Endothelial cell of umbilical vein (primary cell): Measurements from ENCODE around the gene PHC2. TPM values are rescaled to one million over a fixed set of nuclear protein-coding genes. Genes with fewer than 3 reads are reported as not detected.

Source experiments
- BruUV-seq: library from RNA; stranded (reverse); fragments of 400-500 nt; replicated peaks from 2 replicates; lab custom pipeline; 2021; lab: Mats Ljungman, UMichigan
- CTCF ChIA-PET: fragments of 300-600, 350-600 bp; sonication (Branson Sonifier 250); formaldehyde crosslinking; loops from one replicate; lab custom pipeline; 2021; ENCODE audit warnings: antibody characterized with exemption, inconsistent platforms; lab: Charles Lee
- POLR2A ChIA-PET: fragments of 300-600, 350-600 bp; sonication (Branson Sonifier 250); formaldehyde crosslinking; loops from one replicate; lab custom pipeline; 2021; ENCODE audit warnings: antibody characterized with exemption, inconsistent platforms; lab: Charles Lee
- DNase-seq: peaks from one replicate; pipeline ENCODE4 v3.0.0-alpha.2; 2011; ENCODE audit warnings: low read depth, low spot score
- FAIRE-seq: peaks from 2 replicates; lab custom pipeline; 2011; peaks lifted over from hg19 to GRCh38; lab: Jason Lieb, UNC
- H2AFZ ChIP-seq: 2 replicates; pipeline ENCODE4 v1.6.0; 2012; ENCODE audit warnings: low read depth, low read length, control low read depth, inconsistent platforms
- H3K27ac ChIP-seq: 2 replicates; pipeline ENCODE4 v1.5.1; 2011; ENCODE audit warnings: low read depth, mild to moderate bottlenecking, control low read depth, low read length, moderate library complexity; ENCODE audit not compliant: insufficient read depth
- H3K27me3 ChIP-seq, 2 experiments: 2 replicates each; pipeline versions ENCODE4 v1.6.0 to v1.6.1; 2011; ENCODE audit warnings: low read length in 2 of 2, mixed read lengths in 1 of 2; ENCODE audit not compliant: control insufficient read depth in 2 of 2, insufficient read depth in 2 of 2
- H3K36me3 ChIP-seq, 2 experiments: 2 replicates in 1 of 2; 3 replicates in 1 of 2; pipeline ENCODE4 v1.5.1; 2011; ENCODE audit warnings: low read length in 2 of 2, mild to moderate bottlenecking in 1 of 2, moderate library complexity in 1 of 2; ENCODE audit not compliant: control insufficient read depth in 2 of 2, insufficient read depth in 2 of 2; ENCODE audit errors: extremely low read depth in 1 of 2
- H3K4me1 ChIP-seq: 3 replicates; pipeline ENCODE4 v1.5.1; 2011; ENCODE audit warnings: mild to moderate bottlenecking, low read length; ENCODE audit not compliant: control insufficient read depth, insufficient read depth; ENCODE audit errors: extremely low read depth
- H3K4me2 ChIP-seq: 2 replicates; pipeline ENCODE4 v1.6.1; 2011; ENCODE audit warnings: low read length, control low read depth, mixed read lengths; ENCODE audit not compliant: insufficient read depth
- H3K4me3 ChIP-seq, 3 experiments: fragments of 200-600 bp in 1 of 3; sonication (generic), shearing (Covaris generic) in 1 of 3; replicated peaks in 1 of 3; 2 replicates each; pipeline ENCODE4 v1.5.1; 2011 to 2016; ENCODE audit warnings: control low read depth in 3 of 3, low read length in 3 of 3, mild to moderate bottlenecking in 2 of 3, inconsistent platforms in 1 of 3, low read depth in 1 of 3, moderate library complexity in 1 of 3; ENCODE audit not compliant: insufficient read depth in 1 of 3
- H3K79me2 ChIP-seq: 2 replicates; pipeline ENCODE4 v1.6.0; 2012; ENCODE audit warnings: low read length, inconsistent platforms; ENCODE audit not compliant: control insufficient read depth, insufficient read depth
- H3K9ac ChIP-seq: replicated peaks from 2 replicates; pipeline ENCODE3; 2011; ENCODE audit warnings: low read length, control low read depth; ENCODE audit not compliant: insufficient read depth; ENCODE audit errors: extremely low read depth
- H3K9me1 ChIP-seq: replicated peaks from 3 replicates; pipeline ENCODE4 v1.6.0; 2011; ENCODE audit warnings: mild to moderate bottlenecking, low read length; ENCODE audit not compliant: control insufficient read depth, insufficient read depth; ENCODE audit errors: extremely low read depth
- H3K9me3 ChIP-seq: replicated peaks from 2 replicates; pipeline ENCODE4 v1.5.1; 2012; ENCODE audit warnings: low read length, inconsistent platforms; ENCODE audit not compliant: control insufficient read depth, insufficient read depth
- H4K20me1 ChIP-seq: replicated peaks from 2 replicates; pipeline ENCODE3; 2011; ENCODE audit warnings: mild to moderate bottlenecking, low read length; ENCODE audit not compliant: control insufficient read depth, insufficient read depth; ENCODE audit errors: extremely low read depth
- EZH2 ChIP-seq: IDR thresholded peaks from 2 replicates; pipeline ENCODE4 v1.6.1; 2012; ENCODE audit warnings: borderline replicate concordance, low read depth, mild to moderate bottlenecking, moderate library complexity, low read length, inconsistent platforms; ENCODE audit not compliant: severe bottlenecking
- FOS ChIP-seq: IDR thresholded peaks from 2 replicates; pipeline ENCODE4 v1.6.1; 2011; ENCODE audit warnings: mild to moderate bottlenecking, low read length, moderate library complexity, borderline replicate concordance; ENCODE audit not compliant: insufficient read depth
- GATA2 ChIP-seq: IDR thresholded peaks from 2 replicates; pipeline ENCODE4 v1.7.0; 2011; ENCODE audit warnings: low read depth, mild to moderate bottlenecking, moderate library complexity, mixed read lengths, low read length; ENCODE audit not compliant: insufficient read length, insufficient read depth
- JUN ChIP-seq: IDR thresholded peaks from 2 replicates; pipeline ENCODE4 v1.6.1; 2011; ENCODE audit warnings: borderline replicate concordance, low read depth; ENCODE audit not compliant: insufficient read length, insufficient read depth
- MAX ChIP-seq: IDR thresholded peaks from 2 replicates; pipeline ENCODE4 v1.6.1; 2011; ENCODE audit not compliant: insufficient read depth, insufficient read length
- MYC ChIP-seq: IDR thresholded peaks from one replicate; pipeline ENCODE4 v1.6.1; 2011; ENCODE audit warnings: mild to moderate bottlenecking, low read depth, low read length
- POLR2A ChIP-seq: IDR thresholded peaks from 2 replicates; pipeline ENCODE4 v1.6.1; 2012; ENCODE audit warnings: low read depth, mild to moderate bottlenecking, control low read depth, low read length
- POLR2AphosphoS5 ChIP-seq: IDR thresholded peaks from 2 replicates; pipeline ENCODE4 v1.6.1; 2012; ENCODE audit warnings: low read depth, mild to moderate bottlenecking, control low read depth, low read length, moderate library complexity; ENCODE audit not compliant: insufficient read depth
- dilution Hi-C: fragments of 300-500 bp; cut with MboI; formaldehyde crosslinking; loops from one replicate; pipeline ENCODE4 v1.15.0; 2019; ENCODE audit warnings: low sequenced_read_pairs; ENCODE audit not compliant: extremely low pct_ligation_motif_present
- intact Hi-C: fragments of 100-400 bp; cut with micrococcal nuclease; formaldehyde crosslinking; loops from one replicate; pipeline ENCODE4 v1.10.0; 2022
- polyA plus RNA-seq, 4 experiments: library from polyadenylated mRNA; depleted of rRNA in 3 of 4; stranded (reverse) in 3 of 4; unstranded in 1 of 4; fragments of >200 nt; gene quantifications; 2 replicates each; pipeline versions ENCODE4 v1.2.1 to v1.2.3, GENCODE V29; 2011 to 2012; ENCODE audit warnings: missing spikeins in 1 of 4
- total RNA-seq: library from RNA; stranded (reverse); gene quantifications from 2 replicates; pipeline ENCODE4 v1.2.3, GENCODE V29; 2021
- TF ChIP-seq, protein P1 (sequence below), 2 donors: IDR thresholded peaks; 1 replicate in 1 of 2; 2 replicates in 1 of 2; pipeline ENCODE4 v1.5.1; 2011; ENCODE audit warnings: low read length in 2 of 2, mild to moderate bottlenecking in 2 of 2, moderate library complexity in 2 of 2, control low read depth in 1 of 2, inconsistent platforms in 1 of 2, low read depth in 1 of 2; ENCODE audit not compliant: insufficient read depth in 1 of 2; ENCODE audit errors: extremely low read depth in 1 of 2

PHC2 gene
- total and polyA plus RNA-seq, 2 donors (not counting 3 experiments of a cell fraction or from before 2014, with no cell fraction given), result 65.6 to 79.0 TPM

DNA sequence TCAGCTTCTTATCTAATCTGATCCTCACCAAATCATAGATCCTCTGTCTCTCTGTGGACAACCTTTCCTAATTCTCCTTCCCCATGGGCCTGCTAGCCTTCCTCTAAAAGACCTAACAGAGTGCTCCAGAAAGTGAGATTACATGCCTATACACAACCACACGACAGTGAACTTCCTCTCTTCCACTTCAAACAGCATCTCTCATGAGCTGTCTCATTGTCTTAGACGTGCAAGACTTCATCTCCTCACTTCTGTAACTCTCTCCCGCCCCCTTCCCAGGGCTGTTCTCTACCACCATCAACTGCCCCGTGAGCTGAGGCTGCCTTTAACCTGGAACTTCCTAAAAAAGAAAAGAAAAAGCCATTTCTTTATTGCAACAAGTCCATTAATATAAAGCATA, 95.9 kb downstream of the PHC2 start:
- DNase-seq (no peak), FAIRE-seq (no peak)
- Histone ChIP-seq H3K9me1 (no peaks in the 10 kb centered on the region), H3K9ac (no peak overlapping the region), H2AFZ (no peak overlapping the region), H3K27ac (no peak overlapping the region), H3K4me3 (no peak overlapping the region), H4K20me1 (peaks cover under 1% of the 10 kb centered on the region), H3K4me2 (no peak overlapping the region), H3K27me3 (no peaks in the 10 kb centered on the region), H3K79me2 (peaks cover 77% of the 10 kb centered on the region), H3K36me3 (peaks cover 11 to 28% of the 10 kb centered on the region in 2 experiments), H3K9me3 (no peaks in the 10 kb centered on the region), H3K4me1 (peaks cover 37% of the 10 kb centered on the region)
- CTCF ChIA-PET, result interaction anchor here (1.5 to 2.2 kb wide), 2 partner anchors 16 to 40 kb away, joined by 5 to 6 read pairs; no protein-coding TSS in a partner anchor
- intact Hi-C loops, result no loop called here
- no TSS peak for BruUV-seq
- POLR2A ChIA-PET, result no interaction called here
- dilution Hi-C loops, result no loop called here
- no peak for TF ChIP-seq MYC
- TF ChIP-seq, protein P1, sequence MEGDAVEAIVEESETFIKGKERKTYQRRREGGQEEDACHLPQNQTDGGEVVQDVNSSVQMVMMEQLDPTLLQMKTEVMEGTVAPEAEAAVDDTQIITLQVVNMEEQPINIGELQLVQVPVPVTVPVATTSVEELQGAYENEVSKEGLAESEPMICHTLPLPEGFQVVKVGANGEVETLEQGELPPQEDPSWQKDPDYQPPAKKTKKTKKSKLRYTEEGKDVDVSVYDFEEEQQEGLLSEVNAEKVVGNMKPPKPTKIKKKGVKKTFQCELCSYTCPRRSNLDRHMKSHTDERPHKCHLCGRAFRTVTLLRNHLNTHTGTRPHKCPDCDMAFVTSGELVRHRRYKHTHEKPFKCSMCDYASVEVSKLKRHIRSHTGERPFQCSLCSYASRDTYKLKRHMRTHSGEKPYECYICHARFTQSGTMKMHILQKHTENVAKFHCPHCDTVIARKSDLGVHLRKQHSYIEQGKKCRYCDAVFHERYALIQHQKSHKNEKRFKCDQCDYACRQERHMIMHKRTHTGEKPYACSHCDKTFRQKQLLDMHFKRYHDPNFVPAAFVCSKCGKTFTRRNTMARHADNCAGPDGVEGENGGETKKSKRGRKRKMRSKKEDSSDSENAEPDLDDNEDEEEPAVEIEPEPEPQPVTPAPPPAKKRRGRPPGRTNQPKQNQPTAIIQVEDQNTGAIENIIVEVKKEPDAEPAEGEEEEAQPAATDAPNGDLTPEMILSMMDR (IDR thresholded peaks at IDR 0.05; ENCODE audit: extremely low read depth in 1 of 2, insufficient read depth in 1 of 2, low read depth in 1 of 2, low read length in 2 of 2), result no peak
- TF ChIP-seq POLR2AphosphoS5, result no peak
- no peak for TF ChIP-seq EZH2
- TF ChIP-seq MAX, result no peak
- no peak for TF ChIP-seq POLR2A
- TF ChIP-seq FOS, result no peak
- no peak for TF ChIP-seq GATA2
- TF ChIP-seq JUN, result no peak
